Subcutaneous adipose tissue (tissue), 4 donors: ENCODE results near the gene POU2F2. TPM values are rescaled to one million over a fixed set of nuclear protein-coding genes. Genes with fewer than 3 reads are reported as not detected.

ENCODE experiments used
- total RNA-seq, 4 donors: library from RNA; depleted of rRNA; stranded (reverse); fragments of >200 nt; gene quantifications; one replicate each; pipeline ENCODE4 v1.1.0, GENCODE V29; 2016
- TF ChIP-seq, protein P1 (sequence below): fragments of 450-650 bp; IDR thresholded peaks from one replicate; pipeline ENCODE4 v1.5.1; 2016; ENCODE audit warnings: low read depth, mild to moderate bottlenecking, control low read depth, antibody characterized with exemption, moderate library complexity

The POU2F2 gene
- total RNA-seq, 4 donors from 2014 or later: 0.85 to 2.4 (median 1.5) TPM

DNA sequence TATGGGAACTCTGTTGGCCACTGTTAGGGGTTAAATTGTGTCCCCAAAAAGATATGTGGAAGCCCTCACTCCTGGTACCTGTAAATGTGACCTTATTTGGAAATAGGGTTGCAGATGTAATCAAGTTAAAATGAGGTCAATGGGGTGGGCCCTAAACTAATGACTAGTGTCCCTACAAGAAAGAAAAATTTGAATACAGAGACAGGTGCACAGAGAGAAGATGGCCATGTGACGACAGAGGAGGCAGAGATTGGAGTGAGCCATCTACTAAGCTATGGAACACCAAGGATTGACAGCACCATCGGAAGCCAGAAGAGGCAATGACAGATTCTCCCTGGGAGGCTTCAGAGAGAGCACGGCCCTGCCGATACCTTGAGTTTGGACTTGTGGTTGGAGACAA lies 16.5 kb downstream of the POU2F2 start:
- TF ChIP-seq, protein P1, sequence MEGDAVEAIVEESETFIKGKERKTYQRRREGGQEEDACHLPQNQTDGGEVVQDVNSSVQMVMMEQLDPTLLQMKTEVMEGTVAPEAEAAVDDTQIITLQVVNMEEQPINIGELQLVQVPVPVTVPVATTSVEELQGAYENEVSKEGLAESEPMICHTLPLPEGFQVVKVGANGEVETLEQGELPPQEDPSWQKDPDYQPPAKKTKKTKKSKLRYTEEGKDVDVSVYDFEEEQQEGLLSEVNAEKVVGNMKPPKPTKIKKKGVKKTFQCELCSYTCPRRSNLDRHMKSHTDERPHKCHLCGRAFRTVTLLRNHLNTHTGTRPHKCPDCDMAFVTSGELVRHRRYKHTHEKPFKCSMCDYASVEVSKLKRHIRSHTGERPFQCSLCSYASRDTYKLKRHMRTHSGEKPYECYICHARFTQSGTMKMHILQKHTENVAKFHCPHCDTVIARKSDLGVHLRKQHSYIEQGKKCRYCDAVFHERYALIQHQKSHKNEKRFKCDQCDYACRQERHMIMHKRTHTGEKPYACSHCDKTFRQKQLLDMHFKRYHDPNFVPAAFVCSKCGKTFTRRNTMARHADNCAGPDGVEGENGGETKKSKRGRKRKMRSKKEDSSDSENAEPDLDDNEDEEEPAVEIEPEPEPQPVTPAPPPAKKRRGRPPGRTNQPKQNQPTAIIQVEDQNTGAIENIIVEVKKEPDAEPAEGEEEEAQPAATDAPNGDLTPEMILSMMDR: no peak

DNA sequence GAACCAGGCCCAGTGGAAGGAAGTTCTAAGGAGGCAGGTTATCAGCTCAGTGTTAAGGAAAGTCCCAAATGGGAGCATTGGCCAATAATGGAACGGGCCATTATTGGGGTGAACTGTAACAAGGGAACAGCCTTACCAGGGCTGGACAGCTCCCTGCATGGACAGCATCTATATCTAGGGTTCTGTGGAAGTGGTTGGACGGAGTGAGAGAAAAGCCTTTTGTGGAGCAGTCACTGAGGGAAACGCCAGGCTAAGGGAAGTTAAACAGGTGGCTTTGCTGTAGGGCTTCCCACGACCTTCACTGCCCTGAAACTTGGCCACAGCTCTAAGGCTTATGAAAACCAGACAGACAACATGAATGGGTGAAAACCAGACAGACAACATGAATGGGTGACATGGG lies 17.0 kb downstream of the POU2F2 start:
- TF ChIP-seq, protein P1: no peak

DNA sequence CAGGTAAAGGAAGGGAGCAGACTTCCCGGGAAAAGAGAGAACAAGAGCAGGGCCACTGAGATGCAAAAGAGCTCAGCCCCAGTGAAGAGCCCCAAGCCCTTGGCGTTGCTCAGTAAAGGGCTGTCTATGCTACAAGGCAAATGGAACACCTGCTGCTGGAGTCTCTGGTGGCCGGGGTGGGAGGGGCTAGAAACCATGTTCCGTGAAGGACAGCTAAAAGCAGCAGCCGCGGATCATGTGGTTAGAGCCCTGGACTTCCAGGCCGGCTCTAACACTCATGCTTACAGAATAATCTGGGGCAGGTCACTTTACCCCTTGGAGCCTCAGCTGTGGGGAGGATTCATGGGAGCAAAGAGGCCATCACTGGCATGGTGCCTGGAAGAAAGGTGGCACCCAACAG lies 17.8 kb downstream of the POU2F2 start:
- TF ChIP-seq, protein P1: no peak

DNA sequence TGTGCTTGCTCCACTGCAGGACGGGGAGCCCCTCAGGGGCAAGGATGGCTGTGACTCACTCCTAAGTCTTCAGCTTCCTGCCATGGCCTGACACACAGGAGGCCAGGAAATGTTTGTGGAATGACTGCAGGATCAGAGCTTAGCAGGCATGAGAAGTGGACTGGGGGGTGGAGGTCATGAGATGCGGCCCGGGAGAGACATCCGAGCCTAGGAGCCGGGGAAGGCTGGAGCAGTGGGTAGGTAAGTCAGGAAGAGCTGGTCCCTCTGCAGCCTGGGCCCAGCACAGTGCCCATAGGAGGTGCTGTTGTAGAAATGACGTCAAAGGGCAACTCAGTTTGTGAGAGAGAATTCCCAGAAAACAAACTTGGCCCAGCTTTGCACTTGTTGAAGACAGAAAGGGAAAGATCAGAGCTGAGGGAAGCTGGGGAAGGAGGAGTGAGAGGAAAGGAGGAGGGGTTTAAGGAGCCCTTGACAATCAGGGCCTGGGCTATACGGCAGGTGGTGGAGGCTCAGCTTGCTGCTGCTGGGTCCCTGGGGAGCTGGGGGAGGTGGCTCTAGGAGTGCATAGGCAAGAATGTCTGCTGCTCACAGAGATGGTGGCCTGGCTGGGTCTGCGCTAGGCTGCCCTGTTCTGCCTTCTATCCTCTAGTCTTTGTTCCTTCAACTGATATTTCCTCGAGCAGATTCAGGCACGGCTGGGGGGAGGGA lies 18.5 kb downstream of the POU2F2 start:
- TF ChIP-seq, protein P1: no peak

DNA sequence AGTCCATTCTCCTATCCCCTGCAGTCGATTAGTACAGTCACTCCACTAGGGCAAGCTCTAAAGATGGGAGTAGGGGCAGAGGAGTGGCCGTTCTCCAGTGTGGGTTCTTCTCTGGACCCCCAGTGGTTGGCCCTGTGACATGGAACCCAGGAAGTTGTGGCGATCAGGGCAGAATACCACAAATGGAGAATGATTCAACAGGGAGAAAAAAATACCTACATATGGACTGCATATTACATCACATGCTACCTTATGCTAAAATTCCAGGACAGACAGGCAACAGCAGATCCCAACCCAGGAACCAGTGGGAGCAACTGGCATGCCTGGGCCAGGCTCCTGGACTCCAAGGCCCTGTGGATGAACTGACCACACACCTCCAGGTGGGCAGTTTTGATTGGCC lies 20.4 kb downstream of the POU2F2 start:
- TF ChIP-seq, protein P1: no peak

DNA sequence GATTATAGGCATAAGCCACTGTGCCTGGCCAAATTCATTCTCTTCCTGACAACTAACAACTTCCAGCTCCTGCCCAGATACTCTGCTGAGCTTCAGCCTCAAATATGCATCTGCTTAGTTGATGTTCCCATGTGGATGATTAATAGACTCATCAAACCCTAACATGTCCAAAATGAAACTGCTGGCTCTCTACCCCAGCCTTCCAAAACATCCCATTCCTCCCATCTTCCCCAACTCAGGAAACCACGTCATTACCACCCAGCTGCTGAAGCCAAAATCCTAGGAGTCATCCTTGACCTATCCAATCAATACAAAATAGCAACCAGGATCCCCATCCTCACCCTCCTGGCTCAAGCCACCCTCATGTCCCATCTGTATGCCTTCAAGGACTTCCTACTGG lies 20.9 kb downstream of the POU2F2 start:
- TF ChIP-seq, protein P1: no peak

DNA sequence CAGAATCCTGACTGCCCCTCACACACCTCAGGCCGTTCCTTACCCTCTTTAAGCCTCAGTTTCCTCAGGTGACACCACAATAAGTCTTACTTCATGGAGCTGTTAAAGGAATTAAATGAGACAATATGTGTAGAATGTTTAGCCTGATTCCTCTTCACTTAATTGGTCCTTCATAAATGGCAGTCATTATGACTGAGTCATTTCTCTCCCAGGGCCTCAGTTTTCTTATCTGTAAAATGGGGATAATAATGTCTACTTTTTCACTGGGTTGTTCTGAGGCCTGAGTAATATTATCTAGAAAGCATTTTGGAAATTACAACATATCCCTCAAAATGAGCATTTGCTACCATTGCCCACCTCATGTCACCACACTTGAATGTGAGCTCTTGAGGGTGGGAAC lies 21.6 kb downstream of the POU2F2 start:
- TF ChIP-seq, protein P1: no peak
